GM12874 (cell line): ENCODE measurements around the gene MAML2.

Experiments used
- TF ChIP-seq, protein P1 (sequence below): IDR thresholded peaks from 2 replicates; pipeline ENCODE4 v1.5.1; 2011; ENCODE audit warnings: low read depth, mild to moderate bottlenecking, control low read depth, low read length, moderate library complexity; ENCODE audit not compliant: insufficient read depth

The MAML2 gene

DNA sequence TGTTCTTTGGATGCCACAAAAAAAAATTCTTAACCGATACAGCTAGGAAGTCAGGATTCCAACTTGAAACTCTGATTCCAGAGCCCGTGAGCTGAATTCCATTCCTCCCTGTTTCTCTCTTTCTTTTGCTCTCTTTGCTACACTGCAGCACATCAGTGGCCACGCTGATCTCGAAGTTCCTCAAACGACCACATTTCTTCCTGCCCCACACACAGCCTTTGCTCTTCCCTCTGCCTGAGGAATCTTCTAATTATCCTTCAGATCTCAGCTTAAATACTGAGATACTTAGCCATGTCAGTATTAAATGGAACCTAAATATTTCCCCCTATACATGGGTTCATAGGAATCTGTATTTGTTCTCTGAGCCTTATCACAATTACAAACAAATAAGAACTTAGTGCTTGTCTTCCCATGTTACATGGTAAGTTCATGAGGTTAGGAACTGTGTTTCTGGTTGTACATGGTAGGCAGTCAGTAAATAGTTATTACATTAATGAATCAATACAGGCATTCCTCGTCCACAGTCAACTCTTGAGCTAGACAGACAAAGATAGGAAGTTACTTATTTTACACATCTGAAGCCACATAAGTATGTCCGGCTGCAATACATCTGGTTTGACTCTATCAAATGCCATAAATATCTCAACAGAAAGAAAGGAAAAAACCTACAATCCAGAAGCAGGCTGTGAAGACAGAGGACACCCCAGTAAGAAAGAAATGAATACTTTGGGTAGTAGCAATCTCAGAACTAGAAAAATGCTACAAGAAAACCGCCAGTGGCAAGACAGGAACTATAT lies 86.6 kb downstream of the MAML2 start:
- TF ChIP-seq, protein P1, sequence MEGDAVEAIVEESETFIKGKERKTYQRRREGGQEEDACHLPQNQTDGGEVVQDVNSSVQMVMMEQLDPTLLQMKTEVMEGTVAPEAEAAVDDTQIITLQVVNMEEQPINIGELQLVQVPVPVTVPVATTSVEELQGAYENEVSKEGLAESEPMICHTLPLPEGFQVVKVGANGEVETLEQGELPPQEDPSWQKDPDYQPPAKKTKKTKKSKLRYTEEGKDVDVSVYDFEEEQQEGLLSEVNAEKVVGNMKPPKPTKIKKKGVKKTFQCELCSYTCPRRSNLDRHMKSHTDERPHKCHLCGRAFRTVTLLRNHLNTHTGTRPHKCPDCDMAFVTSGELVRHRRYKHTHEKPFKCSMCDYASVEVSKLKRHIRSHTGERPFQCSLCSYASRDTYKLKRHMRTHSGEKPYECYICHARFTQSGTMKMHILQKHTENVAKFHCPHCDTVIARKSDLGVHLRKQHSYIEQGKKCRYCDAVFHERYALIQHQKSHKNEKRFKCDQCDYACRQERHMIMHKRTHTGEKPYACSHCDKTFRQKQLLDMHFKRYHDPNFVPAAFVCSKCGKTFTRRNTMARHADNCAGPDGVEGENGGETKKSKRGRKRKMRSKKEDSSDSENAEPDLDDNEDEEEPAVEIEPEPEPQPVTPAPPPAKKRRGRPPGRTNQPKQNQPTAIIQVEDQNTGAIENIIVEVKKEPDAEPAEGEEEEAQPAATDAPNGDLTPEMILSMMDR, result no peak

DNA sequence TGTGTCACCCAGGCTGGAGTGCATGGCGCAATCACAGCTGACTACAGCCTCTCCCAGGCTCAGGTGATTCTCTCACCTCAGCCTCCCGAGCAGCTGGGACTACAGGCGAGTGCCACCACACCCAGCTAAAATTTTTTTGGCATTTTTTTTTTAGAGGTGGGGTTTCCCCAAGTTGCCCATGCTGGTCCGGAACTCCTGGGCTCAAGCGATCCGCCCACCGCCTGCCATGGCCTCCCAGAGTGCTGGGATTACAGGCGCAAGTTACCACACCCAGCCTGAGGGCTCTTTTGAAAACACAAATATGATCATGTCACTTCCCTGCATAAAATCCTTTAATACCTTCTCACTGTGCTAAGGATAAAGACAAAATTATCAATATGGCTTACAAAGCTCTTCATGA lies 88.1 kb downstream of the MAML2 start:
- TF ChIP-seq, protein P1, result no peak

DNA sequence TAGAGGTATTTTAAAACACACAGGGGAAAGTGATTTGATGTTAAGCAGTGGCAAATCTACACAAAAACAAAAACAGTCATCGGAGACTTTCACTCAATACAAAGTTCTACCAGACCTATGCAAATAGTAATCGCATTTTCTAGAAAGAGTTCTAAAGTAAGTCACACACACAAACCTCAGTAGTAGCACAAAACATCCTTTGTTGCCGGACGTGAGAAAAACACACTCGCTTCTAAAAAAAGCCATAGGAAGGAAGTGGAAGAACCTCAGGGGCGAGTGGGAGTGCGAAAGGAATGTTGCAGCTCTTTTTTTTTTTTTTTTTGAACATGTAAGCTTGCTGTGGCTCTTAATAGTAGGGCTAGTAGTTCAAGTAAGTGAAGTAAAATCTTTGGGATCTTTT lies 88.9 kb downstream of the MAML2 start:
- TF ChIP-seq, protein P1, result no peak

DNA sequence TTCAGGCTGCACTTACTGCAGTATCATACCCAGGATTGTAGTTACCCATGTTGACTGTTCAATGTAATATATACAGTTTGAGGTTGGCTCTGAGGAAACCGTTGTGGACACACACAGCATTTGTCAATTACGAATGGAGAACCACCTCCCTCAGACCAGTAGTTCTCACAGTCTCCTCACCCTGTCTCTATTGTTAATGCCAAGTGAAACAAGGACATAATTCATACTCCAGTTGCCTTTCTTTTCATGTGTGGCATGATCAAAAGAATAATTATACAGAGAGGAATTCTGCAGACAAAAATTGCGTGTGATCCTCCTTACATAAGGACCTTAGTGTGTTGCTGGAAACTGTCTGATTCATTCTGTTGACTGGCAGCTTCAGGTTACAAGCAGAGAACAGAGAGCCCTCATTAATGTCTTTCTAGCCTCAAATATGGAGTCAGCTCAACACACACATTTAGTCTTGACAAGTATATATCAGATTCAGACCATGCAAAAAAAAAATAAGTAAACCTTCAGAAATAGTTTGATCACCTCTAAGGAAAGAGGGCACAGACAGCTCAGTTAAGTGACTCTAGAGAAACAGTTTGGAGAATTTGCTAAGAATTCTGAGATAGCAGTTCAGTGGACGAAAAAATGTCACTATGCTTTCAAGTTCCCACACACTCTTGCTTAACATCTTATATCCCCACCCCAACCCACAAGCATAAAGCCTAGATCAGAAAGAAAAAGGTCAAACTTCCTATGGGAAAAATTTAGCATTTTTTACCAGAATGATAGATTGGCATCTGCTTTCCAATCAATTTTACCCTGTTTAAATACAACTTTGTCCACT lies 96.1 kb downstream of the MAML2 start:
- TF ChIP-seq, protein P1, result no peak

DNA sequence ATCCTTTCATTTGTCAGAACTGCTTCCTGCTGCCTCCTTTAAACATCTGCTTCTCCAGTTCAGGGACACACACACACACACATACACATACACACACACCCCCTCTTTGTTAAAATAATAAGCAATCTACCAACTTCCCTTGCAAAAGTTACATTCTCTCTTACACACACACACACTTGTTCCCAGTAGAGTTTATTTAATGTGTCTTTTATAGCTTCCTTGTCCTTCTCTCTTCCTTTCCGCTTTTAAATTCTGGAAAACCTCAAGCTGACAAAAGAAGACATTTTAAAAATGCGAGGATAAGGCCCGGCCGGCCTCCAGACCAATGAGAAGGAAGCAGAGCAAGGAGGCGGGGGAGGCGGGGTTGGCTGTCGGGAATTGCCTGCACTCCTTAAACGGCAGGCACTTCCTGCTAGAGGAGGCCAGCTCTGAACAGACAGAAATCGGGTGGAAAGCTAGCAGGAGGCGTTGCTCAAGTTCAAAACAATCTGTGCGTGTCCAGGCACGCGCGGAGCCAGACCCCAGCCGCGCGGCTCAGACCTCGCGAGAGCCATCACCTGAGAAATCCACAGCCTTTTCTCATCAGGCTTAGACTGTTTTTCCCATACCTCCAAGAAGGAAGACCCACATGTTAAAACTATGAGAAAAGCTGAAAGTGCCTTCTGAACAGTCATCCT lies 99.9 kb downstream of the MAML2 start:
- TF ChIP-seq, protein P1, result no peak

DNA sequence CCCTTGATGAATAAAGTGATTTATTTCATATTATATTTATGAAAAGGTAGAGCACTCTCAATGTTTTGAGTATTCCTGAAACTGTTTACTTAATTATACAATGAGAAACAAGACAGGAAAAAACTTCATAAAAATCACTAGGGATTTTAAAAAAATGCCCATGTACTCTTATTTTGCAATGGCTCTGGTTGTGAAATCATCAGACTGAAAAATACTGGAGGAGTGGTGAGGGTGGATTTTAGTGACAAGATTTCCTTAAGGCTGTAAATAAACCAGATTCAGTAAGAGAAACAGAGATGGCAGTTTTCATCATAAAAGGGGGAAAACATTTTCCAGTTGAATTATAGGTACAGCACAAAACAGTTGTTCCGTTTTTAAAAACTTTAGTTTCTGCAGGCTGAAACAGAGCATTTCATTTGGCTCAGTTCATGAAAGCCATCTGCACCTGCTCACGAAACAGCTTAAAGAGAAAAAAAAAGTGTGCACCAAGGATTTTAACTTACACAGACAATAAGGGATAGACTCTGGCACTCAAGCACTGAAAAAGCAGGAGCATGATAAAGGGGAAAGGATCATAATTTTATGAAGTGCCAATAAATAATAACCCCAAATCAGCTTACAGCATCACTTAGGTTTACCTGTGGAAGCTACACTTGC lies 100.7 kb downstream of the MAML2 start:
- TF ChIP-seq, protein P1, result no peak
